ENCODE data around the gene CD164.

Gene CD164

GRCh38 chr6:109393157-109393885, 11.1 kb upstream of the CD164 start:
- no peak overlapping the region for H3K4me3 ChIP-seq (replicated peaks; ENCODE audit: low read depth, low read length)
- no peak for DNase-seq (ENCODE audit: extremely low read depth, low read depth)
- TF ChIP-seq CTCF (IDR thresholded peaks at IDR 0.05; ENCODE audit: low read depth, low read length, missing control alignments): no peak

- TF ChIP-seq CTCF (IDR thresholded peaks at IDR 0.05; ENCODE audit: low read depth, low read length, missing control alignments): no peak
- DNase-seq (ENCODE audit: extremely low read depth, low read depth): no peak
- H3K4me3 ChIP-seq (replicated peaks; ENCODE audit: low read depth, low read length): no peak overlapping the region
These were observed 7.5 kb upstream of the CD164 start for GRCh38 chr6:109389650-109390274.

- TF ChIP-seq CTCF (IDR thresholded peaks at IDR 0.05; ENCODE audit: low read depth, low read length, missing control alignments): no peak
- no peak overlapping the region for H3K4me3 ChIP-seq (replicated peaks; ENCODE audit: low read depth, low read length)
These were observed 6.0 kb upstream of the CD164 start for GRCh38 chr6:109388265-109388664.

GRCh38 chr6:109383438-109383940, 1.2 kb upstream of the CD164 start:
- no peak for DNase-seq (ENCODE audit: extremely low read depth, low read depth)
- no peak for TF ChIP-seq CTCF (IDR thresholded peaks at IDR 0.05; ENCODE audit: low read depth, low read length, missing control alignments)
- H3K4me3 ChIP-seq (replicated peaks; ENCODE audit: low read depth, low read length): peak overlapping the region; percentile 86

More at GRCh38 chr6:109388265-109388664, 6.0 kb upstream of the CD164 start:
- DNase-seq (ENCODE audit: extremely low read depth, low read depth): no peak

GRCh38 chr6:109382576-109383437, 540 bp upstream of the CD164 start:
- TF ChIP-seq CTCF (IDR thresholded peaks at IDR 0.05; ENCODE audit: low read depth, low read length, missing control alignments): peak; percentile 56
- peak; percentile 77 for DNase-seq (ENCODE audit: extremely low read depth, low read depth)
- H3K4me3 ChIP-seq (replicated peaks; ENCODE audit: low read depth, low read length): peak overlapping the region; percentile 86

GRCh38 chr6:109381061-109381746, 1.1 kb downstream of the CD164 start:
- peak overlapping the region; percentile 86 for H3K4me3 ChIP-seq (replicated peaks; ENCODE audit: low read depth, low read length)
- no peak for DNase-seq (ENCODE audit: extremely low read depth, low read depth)
- no peak for TF ChIP-seq CTCF (IDR thresholded peaks at IDR 0.05; ENCODE audit: low read depth, low read length, missing control alignments)
